HepG2 (cell line): ENCODE results near the gene SOX13.

Experiments used
- MAFF ChIP-seq: IDR thresholded peaks from 2 replicates; pipeline ENCODE4 v1.6.1; 2011; ENCODE audit warnings: low read depth, low read length, improper control_type of control experiment
- NFE2L2 ChIP-seq: fragments of 150-350 bp; IDR thresholded peaks from 2 replicates; pipeline ENCODE4 v1.6.1; 2014; ENCODE audit warnings: low read length
- TRIM24 ChIP-seq: sonication (generic); formaldehyde crosslinking; IDR thresholded peaks from 2 replicates; pipeline ENCODE4 v1.8.0; 2022; ENCODE audit warnings: mild to moderate bottlenecking, missing genetic modification reagents
- TF ChIP-seq, protein P1 (sequence below): IDR thresholded peaks from 2 replicates; pipeline ENCODE4 v1.6.1; 2012; ENCODE audit warnings: inconsistent platforms
- TF ChIP-seq, protein P2 (sequence below): sonication (generic); formaldehyde crosslinking; IDR thresholded peaks from 2 replicates; pipeline ENCODE4 v1.4.0; 2020; ENCODE audit warnings: missing genetic modification reagents

DNA sequence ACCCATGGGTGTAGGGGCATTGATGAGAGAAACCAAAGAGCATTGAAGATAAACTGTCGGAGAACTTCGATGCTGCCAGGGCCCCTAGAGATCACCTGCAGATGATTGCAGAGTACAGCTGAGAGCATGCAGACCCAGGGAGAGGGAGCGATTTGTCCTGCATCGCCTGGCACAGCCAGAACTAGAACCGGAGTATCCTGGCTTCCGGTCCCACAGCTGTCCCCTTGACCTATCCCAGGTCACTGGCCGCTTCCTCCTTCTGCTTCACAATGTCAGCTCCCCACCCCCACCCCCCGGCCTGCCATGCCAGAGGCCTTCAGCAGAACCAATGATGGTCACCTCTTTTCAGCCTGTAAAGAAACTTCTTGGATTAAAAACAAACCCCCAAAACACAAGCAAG, 29.2 kb upstream of the SOX13 start:
- TF ChIP-seq, protein P1, sequence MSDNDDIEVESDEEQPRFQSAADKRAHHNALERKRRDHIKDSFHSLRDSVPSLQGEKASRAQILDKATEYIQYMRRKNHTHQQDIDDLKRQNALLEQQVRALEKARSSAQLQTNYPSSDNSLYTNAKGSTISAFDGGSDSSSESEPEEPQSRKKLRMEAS: no peak
- TF ChIP-seq TRIM24 (CRISPR knock-in tag) (no peak), NFE2L2 (no peak), MAFF (no peak)
- TF ChIP-seq, protein P2, sequence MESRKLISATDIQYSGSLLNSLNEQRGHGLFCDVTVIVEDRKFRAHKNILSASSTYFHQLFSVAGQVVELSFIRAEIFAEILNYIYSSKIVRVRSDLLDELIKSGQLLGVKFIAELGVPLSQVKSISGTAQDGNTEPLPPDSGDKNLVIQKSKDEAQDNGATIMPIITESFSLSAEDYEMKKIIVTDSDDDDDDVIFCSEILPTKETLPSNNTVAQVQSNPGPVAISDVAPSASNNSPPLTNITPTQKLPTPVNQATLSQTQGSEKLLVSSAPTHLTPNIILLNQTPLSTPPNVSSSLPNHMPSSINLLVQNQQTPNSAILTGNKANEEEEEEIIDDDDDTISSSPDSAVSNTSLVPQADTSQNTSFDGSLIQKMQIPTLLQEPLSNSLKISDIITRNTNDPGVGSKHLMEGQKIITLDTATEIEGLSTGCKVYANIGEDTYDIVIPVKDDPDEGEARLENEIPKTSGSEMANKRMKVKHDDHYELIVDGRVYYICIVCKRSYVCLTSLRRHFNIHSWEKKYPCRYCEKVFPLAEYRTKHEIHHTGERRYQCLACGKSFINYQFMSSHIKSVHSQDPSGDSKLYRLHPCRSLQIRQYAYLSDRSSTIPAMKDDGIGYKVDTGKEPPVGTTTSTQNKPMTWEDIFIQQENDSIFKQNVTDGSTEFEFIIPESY (CRISPR knock-in tag): no peak
